Activated naive CD4-positive, alpha-beta T cell treated with anti-CD3 and anti-CD28 coated beads, Interleukin-2, amount 50 U/mL, for 72 hours (primary cell): ENCODE results near the gene SPCS3. TPM values are rescaled to one million over a fixed set of nuclear protein-coding genes. Genes with fewer than 3 reads are reported as not detected.
"Not testable (repeated sequence)": the region's sequence is repeated elsewhere in the genome, so short reads cannot be mapped to it uniquely, and the experiment has no call there.

Experiments
- ATAC-seq, 2 donors: fragments of 150-1000 bp; cut with Tn5 transposase; 2 replicates each; pipeline ENCODE4 v1.10.0; 2021; ENCODE audit warnings: mild to moderate bottlenecking in 2 of 2, moderate library complexity in 2 of 2
- DNase-seq, 2 donors: peaks; one replicate each; pipeline ENCODE4 v3.0.0; 2021 to 2022; ENCODE audit warnings: low spot score in 2 of 2
- H3K27ac Mint-ChIP-seq, 2 donors: one replicate each; pipeline ENCODE4 v1.8.0; 2022; ENCODE audit warnings: mild to moderate bottlenecking in 2 of 2, mixed read lengths in 2 of 2
- H3K36me3 Mint-ChIP-seq, 2 donors: one replicate each; pipeline ENCODE4 v1.8.0; 2022; ENCODE audit warnings: mixed read lengths in 2 of 2
- H3K9me3 Mint-ChIP-seq, 2 donors: one replicate each; pipeline ENCODE4 v1.8.0; 2022; ENCODE audit warnings: mixed read lengths in 2 of 2
- total RNA-seq, 2 donors: library from RNA; stranded (reverse); gene quantifications; one replicate each; pipeline ENCODE4 v1.2.3, GENCODE V29; 2022

Gene SPCS3
- total RNA-seq = 100 to 1,000 TPM in 1 of 2 donors, 10 to 100 TPM in 1; 91.9 to 153 TPM

DNA sequence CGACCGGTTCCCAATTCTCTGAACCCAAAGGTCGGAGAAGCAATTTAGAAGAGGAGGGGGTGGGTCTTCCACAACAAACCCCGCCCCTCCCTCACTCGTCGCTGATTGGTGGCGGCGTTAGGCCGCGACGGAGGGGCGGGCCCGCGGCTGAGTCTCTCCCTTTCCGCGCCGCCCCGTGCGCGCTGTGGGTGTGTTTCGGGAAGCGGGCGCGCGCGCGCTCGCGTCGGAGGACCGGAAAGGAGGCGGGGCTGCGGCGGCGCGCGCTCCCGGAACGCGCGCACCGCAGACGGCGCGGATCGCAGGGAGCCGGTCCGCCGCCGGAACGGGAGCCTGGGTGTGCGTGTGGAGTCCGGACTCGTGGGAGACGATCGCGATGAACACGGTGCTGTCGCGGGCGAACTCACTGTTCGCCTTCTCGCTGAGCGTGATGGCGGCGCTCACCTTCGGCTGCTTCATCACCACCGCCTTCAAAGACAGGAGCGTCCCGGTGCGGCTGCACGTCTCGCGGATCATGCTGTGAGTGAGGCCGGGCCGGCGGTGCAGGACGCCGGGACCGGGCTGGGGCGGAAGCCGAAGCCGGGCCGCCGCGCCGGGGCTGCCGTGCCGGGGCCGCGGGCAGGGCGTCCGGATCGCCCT, at the start of gene SPCS3:
SPCS3 (plus strand) TSS at position 263 of the 636 bp plus-strand sequence; CDS start at position 374, 111 bp downstream.
- peaks cover 13 to 19% of the 10 kb centered on the region in 2 donors for H3K36me3 Mint-ChIP-seq

DNA sequence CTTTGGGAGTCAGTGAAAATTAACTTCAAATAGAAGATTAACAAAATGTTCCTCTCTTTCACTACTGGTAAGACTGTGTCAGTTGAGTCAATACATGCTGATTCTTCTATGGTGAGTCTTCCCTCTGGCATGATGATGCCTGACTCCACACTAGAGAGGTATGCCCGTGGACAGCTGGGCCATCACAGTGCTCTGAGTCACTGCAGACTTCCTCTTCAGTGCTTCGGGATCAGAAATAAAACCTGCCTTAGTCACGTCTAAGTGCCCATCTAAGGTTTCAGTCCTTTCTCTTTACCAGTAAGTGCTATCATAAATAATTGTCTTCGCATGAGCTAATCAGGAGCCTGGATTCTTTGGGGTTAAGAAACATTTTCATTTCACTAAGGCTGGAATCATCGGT, 49.1 kb upstream of the SPCS3 start:
- Mint-ChIP-seq H3K27ac (no peak overlapping the region), H3K9me3 (no peaks in the 10 kb centered on the region), H3K36me3 (no peaks in the 10 kb centered on the region)
- DNase-seq = no peak
- ATAC-seq = peak; percentile 44 to 45

More for the DNA sequence above, at the start of gene SPCS3:
- ATAC-seq = peak; percentile 93 to 94
- DNase-seq = peak; percentile 95
- Mint-ChIP-seq H3K27ac (peak within 1 kb of the TSS; percentile 95 to 99), H3K9me3 (no peaks in the 10 kb centered on the region)

DNA sequence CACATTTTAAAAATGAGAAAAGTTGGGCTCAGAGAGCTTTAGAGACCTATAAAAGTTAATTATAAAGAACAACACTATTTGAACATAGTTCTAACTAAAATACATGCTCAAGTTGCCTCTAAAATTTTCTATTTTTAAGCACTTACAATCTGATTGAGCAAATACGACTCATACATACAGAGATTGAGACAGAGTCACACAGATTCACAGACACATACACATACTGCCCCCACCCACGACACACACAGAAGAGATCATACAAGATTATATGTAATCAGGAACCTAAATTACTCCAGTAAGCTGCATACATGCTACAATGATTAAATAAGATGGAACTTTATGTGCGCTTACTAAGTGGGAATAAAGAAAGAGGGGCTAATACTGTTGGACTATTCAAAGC, 48.0 kb upstream of the SPCS3 start:
- Mint-ChIP-seq H3K9me3 (no peaks in the 10 kb centered on the region), H3K36me3 (no peaks in the 10 kb centered on the region), H3K27ac (no peak overlapping the region)

DNA sequence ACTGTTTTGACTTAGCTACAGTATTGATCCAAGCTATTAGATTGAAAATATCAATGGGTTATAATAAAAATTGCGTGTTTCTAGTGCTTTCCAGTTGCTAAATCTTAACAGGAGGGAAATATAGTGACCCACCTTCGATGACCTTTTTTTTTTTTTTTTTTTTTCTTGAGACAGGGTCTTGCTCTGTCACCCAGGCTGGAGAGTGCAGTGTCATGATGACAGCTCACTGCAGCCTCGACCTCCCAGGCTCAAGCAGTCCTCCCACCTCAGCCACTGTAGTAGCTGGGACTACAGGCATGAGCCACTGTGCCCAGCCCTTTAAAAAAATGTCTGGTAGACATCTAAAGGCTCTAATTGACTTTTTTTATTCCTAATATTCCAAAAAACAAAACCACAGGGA, 47.0 kb upstream of the SPCS3 start:
- Mint-ChIP-seq H3K36me3 (no peaks in the 10 kb centered on the region), H3K9me3 (no peaks in the 10 kb centered on the region), H3K27ac (no peak overlapping the region)
- ATAC-seq = no peak
- DNase-seq = no peak

More for the DNA sequence above, 48.0 kb upstream of the SPCS3 start:
- ATAC-seq (no peak), DNase-seq (no peak)

DNA sequence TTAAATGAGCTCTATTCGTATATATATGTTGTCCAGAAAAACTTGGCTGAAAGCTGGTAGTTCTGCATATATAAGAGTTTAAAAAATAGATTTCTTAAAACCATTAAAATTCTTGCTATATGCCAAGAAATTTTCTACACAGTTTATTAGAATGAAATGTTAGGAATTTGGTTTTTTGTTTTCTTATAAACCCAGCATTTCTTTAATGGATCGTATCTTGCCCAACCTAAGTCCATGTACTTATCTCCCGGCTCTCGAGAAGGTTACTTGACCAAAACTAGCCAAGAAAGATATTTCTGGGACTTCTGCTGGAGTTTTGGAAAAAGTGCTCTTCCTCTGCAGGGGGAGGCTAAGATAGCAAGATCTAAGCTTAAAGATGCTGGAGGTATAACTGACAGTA, 46.0 kb upstream of the SPCS3 start:
- Mint-ChIP-seq H3K27ac (no peak overlapping the region), H3K36me3 (no peaks in the 10 kb centered on the region), H3K9me3 (no peaks in the 10 kb centered on the region)
- ATAC-seq (no peak), DNase-seq (no peak)

DNA sequence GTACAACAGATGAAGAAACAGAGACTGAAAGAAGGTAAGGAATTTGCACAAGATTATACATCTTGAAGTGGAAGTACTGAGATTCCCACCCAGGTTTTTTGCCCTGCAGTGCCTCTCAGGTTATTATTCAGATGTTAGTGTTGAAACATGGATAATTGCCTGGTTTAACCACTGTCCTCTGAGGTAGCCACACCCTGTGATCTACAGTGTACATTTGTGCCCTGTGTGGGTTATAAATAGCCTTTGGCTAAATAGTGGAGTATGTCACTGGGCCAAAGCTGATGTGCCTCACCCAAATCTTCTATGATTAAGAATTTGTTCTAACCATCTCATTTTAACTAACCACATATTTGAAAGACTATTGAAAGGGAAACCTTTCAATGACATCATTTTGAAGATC, 45.3 kb upstream of the SPCS3 start:
- no peak for ATAC-seq
- H3K9me3 Mint-ChIP-seq = no peaks in the 10 kb centered on the region
- no peaks in the 10 kb centered on the region for H3K36me3 Mint-ChIP-seq
- DNase-seq = no peak
- H3K27ac Mint-ChIP-seq = no peak overlapping the region

DNA sequence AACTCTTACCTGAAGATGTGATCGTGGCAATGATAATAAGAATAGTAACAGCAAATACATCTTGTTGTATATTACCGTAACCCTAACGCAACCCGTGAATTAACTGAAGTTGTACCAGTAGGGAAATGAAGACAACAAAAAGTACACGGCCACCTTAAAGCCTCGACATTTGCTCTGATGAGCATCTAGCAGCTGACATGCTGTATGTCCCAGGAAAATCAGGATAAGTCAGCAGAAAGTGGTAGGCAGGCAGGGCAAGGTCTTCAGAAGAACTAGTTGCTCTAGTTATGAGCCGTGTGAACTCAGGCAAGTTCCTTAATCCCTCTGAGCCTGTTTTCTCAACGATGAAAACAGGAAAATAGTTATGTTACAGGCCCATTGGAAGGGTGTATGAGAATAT, 43.1 kb upstream of the SPCS3 start:
- peaks cover 4% of the 10 kb centered on the region in 2 donors for H3K9me3 Mint-ChIP-seq
- no peak overlapping the region for H3K27ac Mint-ChIP-seq
- ATAC-seq (no peak), DNase-seq (no peak)
- H3K36me3 Mint-ChIP-seq = peaks cover 4 to 7% of the 10 kb centered on the region in 2 donors

DNA sequence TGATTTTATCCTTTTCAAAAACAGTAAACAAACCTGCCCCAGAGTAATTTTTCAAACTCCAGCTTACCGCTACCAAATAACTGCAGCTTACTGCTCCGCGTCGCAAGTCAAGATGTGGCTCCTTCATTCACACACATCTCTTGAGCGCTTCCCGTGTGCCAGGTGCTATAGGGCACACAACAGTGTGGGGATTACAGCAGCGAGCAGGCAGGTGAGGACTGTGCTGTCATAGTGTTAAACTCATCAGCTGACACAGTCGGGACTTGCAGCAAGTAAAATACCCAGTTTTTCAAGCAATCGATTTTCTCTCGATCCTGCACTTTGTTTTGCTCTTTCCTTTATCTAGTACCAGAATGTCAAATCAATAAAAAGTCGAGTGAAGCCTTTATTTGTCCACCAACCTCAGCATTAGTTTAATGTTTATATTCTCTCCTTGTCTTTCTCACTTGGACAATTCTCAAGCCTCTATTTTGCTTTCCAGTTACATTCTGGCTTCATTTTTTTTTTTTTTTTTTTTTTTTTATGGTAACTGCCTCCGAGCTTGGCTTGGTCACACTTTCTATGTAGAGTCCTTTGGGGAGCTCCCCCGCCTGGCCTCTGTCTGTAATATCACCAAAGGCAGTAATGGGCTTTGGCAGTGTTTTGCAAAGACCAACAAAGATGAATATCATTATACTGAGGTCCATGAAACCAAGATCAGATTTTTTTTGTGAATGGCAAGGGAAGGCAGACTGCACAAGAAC, 42.4 kb upstream of the SPCS3 start:
- H3K27ac Mint-ChIP-seq = no peak overlapping the region
- peaks cover 4% of the 10 kb centered on the region in 2 donors for H3K9me3 Mint-ChIP-seq
- ATAC-seq (peak in 1 of 2 donors; percentile 54), DNase-seq (peak in 1 of 2 donors; percentile 7)
- H3K36me3 Mint-ChIP-seq = peaks cover 4 to 7% of the 10 kb centered on the region in 2 donors

DNA sequence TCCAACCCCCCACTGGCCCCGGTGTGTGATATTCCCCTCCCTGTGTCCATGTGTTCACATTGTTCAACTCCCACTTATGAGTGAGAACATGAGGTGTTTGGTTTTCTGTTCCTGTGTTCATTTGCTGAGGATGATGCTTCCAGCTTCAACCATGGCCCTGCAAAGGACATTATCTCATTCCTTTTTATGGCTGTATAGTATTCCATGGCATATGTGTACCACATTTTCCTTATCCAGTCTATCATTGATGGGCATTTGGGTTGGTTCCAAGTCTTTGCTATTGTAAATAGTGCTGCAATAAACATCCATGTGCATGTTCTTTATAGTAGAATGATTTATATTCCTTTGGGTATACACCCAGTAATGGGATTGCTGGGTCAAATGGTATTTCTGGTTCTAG, 40.2 kb upstream of the SPCS3 start:
- not testable (repeated sequence) for ATAC-seq, H3K27ac Mint-ChIP-seq, H3K9me3 Mint-ChIP-seq, DNase-seq, H3K36me3 Mint-ChIP-seq

DNA sequence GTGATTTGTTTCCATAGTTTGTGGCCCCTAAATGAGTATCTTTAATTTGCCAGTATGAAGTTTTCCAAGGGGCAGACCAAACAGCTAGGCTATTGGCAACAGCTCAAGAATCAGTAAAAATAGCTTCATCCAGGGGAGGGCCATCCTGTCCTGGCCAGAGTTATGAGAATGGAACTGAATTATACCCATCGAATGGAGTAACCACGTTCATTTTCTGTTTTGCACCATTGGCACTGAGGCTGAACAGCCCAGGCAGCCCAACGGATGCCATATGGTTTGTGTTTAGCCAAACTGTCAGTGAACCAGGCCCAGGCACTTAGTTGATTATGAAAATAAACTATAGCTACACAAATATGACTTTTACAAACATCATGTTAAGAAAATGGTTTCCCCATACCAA, 33.0 kb upstream of the SPCS3 start:
- no peaks in the 10 kb centered on the region for H3K9me3 Mint-ChIP-seq
- DNase-seq (no peak), ATAC-seq (no peak)
- H3K27ac Mint-ChIP-seq = no peak overlapping the region
- no peaks in the 10 kb centered on the region for H3K36me3 Mint-ChIP-seq

DNA sequence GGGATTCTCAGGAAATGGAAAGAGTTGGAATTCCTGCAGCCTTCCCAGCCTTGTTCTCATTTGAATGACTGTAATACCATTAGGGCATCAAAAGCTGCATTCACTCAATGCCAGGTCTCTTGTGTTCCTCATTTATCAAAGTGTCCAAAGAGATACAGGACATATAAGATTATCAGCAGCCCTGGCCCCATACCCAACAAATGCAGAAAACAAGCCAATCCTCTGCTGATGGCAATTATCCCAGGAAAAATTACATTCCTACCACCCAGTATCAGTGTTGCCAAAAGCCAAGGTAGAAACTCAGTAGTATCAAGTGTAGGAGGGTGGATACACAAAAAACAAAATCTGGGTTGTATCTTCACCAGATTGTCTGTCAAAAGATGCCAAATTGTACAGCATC, 32.2 kb upstream of the SPCS3 start:
- Mint-ChIP-seq H3K36me3 (no peaks in the 10 kb centered on the region), H3K27ac (no peak overlapping the region), H3K9me3 (no peaks in the 10 kb centered on the region)
- no peak for ATAC-seq
- DNase-seq = no peak

DNA sequence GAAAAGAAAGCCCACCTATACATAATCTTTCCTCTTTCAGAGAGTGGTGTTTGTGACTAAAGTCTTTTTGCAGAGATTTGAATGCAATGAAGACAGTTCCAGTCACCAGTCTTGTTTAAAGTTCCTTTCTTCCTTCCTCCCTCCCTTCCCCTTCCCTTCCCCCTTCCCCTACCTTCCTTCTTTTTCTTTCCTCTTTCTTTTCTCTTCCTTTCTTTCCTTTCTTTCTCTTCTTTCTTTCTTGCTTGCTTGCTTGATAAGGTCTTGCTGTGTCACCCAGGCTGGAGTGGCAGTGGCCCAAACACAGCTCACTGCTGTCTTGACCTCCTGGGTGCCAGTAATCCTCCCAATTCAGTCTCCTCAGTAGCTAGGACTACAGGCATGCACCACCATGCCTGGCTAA, 31.7 kb upstream of the SPCS3 start:
- Mint-ChIP-seq H3K27ac (peak overlapping the region in 1 of 2 donors; percentile 51), H3K36me3 (no peaks in the 10 kb centered on the region), H3K9me3 (no peaks in the 10 kb centered on the region)
- ATAC-seq (no peak), DNase-seq (no peak)

DNA sequence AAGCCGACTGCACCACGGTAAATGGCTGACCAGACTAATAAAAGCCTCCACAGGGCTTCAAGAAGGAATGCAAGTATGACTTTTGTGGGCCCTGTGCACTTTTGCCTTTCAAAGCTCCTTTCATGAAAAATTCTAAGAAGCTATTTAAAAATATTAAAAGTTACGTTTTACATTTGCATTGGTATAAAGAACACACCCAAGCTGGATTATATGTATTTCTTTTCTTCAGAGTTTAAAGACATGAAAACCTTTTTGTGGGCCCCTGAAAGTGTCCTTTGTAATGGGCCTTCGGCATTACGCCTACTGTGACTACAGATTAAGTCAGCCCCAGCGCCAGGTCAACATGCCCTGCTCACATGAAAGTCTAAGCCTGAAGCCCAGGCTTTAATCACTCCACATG, 30.2 kb upstream of the SPCS3 start:
- Mint-ChIP-seq H3K9me3 (no peaks in the 10 kb centered on the region), H3K27ac (no peak overlapping the region), H3K36me3 (no peaks in the 10 kb centered on the region)
- no peak for ATAC-seq
- DNase-seq = no peak

DNA sequence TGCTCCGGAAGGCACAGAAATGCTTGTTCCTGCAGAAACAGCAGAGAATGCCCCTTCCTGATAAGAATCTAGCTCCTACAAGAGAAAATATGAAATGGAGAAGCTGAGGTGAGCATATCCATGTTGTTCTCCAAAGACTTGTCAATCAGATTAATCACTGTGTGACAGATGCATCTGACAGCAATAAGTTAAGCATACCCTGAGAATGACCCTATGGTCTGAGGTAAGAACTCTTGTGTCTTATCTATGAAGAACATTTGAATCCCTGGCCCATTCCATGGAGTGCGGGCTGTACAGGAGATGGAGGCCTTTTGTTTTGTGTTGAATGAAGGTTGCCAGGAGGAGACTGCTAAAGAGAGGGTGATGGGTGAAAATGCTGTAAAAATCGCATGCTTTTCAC, 29.2 kb upstream of the SPCS3 start:
- ATAC-seq = no peak
- Mint-ChIP-seq H3K9me3 (no peaks in the 10 kb centered on the region), H3K27ac (no peak overlapping the region), H3K36me3 (no peaks in the 10 kb centered on the region)
- no peak for DNase-seq

DNA sequence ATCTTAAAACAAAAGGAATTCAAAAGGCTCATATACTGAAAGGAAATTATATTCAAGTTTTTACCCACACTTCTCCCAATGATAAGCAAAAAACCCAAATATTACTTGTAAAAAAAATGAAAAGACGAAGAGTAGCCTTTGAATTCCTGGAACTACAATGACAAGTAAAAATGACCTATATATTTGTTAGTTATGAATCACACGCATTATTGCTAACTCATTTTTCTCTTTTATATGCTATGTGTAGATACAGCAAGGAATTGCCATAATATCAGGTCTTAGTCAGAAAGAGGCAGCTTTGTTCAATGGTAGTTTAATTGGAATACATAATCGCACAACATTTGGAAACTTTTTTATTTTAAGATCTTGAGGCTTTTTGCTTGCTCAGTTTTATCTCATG, 28.0 kb upstream of the SPCS3 start:
- H3K9me3 Mint-ChIP-seq = no peaks in the 10 kb centered on the region
- H3K36me3 Mint-ChIP-seq = no peaks in the 10 kb centered on the region
- no peak overlapping the region for H3K27ac Mint-ChIP-seq
- ATAC-seq (no peak), DNase-seq (no peak)

DNA sequence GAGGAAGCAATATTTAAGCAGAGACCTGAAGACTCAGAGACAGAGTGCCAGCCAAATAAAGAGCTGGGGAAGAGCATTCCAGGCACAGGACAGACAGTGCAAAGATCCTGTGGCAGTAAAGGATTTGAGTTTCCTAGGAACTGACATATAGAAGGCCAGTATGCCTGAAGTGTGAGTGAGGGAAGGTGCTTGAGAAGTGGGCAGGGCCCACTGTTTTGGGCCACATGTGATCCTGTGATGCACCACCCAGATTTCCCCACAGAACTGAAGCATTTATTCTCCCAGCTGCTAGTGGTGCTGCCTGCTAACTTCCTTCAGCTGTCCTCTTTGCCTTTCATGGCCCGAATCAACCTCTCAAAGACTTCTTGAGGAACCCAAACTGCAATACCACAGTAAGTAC, 26.8 kb upstream of the SPCS3 start:
- Mint-ChIP-seq H3K27ac (no peak overlapping the region), H3K9me3 (no peaks in the 10 kb centered on the region), H3K36me3 (no peaks in the 10 kb centered on the region)
- DNase-seq = no peak
- no peak for ATAC-seq

DNA sequence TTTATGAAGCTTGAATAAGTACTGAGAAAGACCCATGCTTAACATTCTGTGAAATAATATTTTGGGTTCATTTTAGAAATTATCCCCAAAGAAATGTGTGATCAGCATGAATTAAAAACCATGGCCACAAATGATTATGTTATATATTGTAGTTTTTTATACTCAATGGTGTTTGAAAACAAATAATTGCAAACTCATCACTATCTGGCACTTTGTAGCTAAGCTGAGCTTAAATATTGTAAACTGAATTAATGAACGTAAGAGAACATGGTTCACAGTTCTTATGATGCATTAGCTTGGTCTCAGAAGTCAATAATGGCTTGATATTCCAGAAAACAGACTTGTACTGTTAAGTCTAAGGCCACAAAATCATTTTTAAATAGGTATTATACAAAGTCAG, 26.1 kb upstream of the SPCS3 start:
- H3K36me3 Mint-ChIP-seq = no peaks in the 10 kb centered on the region

DNA sequence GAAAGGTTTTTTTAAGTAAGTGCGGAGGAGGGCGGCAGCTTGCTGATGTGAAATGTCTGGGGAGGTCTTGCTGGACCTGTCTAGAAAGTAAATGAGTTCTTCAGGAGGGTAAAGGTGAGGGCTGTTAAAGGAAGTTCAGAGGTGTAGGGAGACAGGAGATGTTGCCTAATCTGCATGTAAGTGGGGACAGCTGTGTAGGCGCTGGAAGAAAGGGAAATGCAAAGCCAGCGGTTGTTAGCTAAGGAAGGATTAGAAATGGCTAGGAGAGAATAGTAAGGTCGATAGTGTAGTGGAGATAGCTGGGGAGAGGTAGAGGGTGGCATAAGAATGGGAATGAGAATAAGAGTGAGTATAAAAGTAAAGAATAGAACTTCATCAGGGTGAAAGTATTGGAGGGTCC, 23.9 kb upstream of the SPCS3 start:
- ATAC-seq, H3K27ac Mint-ChIP-seq, H3K9me3 Mint-ChIP-seq, DNase-seq, H3K36me3 Mint-ChIP-seq: not testable (repeated sequence)

More for the DNA sequence above, 26.1 kb upstream of the SPCS3 start:
- DNase-seq (no peak), ATAC-seq (no peak)
- Mint-ChIP-seq H3K27ac (no peak overlapping the region), H3K9me3 (no peaks in the 10 kb centered on the region)
